NOMO-1 treated with DMSO at 0.1 percent for 48 hours (cell line): ENCODE results near the gene MAPKAPK2.

Experiments
- DNase-seq: peaks from one replicate; lab custom pipeline; 2025; ENCODE audit not compliant: unreplicated experiment; lab: John Stamatoyannopoulos, UW

Gene MAPKAPK2

DNA sequence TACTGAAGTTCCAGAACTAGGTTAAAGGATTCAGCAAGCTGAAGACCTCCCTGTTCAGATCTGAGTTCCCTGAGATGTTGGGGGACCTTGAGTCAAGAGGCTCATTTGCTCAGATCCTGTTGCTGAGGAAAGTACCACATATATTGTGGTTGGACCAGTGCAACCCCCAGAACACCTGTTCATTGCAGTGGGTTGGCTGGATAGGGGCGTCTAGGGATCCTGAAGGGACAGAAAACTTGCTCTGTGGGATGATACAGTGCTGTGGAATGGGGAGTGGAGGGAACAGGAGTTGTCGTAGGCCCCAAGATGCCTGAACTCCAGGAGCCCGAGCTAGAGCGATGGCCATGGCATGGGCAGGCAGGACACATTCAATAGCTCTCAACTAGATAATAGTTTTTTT lies 24.6 kb upstream of the MAPKAPK2 start:
- DNase-seq, result no peak

GRCh38 chr1:206661161-206661820 lies 23.4 kb upstream of the MAPKAPK2 start:
- DNase-seq, result no peak

- DNase-seq, result no peak
Observed at GRCh38 chr1:206662396-206663092, 22.2 kb upstream of the MAPKAPK2 start.

GRCh38 chr1:206663362-206663761 lies 21.3 kb upstream of the MAPKAPK2 start:
- no peak for DNase-seq

DNA sequence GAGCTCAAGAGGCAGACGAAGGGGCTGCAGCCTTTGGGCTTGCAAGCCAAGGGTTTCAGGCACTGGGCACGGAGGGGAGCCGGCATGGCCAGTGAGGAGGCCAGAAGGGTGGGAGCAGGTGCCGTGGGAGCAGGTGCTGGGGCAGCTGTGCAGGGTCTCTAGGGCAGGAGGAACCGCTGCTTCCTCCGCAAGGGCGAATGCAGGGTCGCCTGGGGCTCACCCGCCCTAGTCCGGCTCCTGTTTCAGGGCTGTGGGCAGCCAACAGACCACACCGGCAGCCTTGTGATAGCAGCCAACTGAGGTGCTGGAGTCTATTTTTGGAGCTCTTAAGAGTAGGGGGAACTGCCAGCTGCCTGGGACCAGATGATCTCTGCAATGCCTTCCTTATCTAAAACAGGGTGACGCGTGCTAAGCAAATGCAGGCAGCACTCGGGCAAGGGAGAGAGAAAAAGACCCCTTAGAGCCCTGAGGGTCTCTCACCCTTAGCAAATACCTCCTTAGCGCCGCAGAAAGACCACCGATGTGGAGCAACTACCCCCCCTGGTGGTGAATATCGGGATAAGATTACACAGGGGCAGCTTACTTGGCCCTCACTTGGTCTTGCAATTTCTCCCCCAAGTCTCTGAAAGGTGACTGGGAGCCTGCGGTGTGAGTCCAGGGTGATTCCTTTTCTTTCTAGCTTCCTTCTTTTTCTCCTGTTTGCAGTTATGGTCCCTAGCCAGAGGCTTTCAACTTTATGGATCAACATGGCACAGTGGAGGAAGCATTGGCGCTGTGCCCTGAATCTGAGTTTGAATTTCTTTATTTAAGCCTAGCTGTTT lies 20.7 kb upstream of the MAPKAPK2 start:
- peak; percentile 45 for DNase-seq

- DNase-seq, result no peak
Observed at GRCh38 chr1:206664740-206665139, 20.0 kb upstream of the MAPKAPK2 start.

DNA sequence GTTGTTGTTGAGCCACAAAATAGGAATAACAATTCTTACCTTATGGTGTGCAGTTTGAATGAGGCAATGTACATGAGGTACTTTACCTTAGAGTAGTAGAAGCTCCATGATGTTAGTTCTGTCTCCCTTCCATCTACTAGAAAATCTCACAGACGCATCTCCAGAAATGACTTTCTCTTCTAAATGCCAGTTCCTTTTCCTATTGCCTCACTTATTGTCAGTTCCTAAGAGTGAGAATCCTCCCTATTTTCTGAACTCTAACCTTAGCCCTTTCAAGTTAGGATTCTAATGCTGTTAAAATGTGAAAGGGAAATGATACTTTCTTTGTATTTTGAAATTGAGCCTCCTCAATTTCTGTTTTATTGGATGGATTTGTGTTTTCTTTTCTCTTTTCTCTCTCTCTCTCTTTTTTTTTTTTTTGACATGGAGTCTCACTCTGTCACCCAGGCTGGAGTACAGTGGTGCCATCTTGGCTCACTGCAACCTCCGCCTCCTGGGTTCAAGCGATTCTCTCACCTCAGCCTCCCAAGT lies 18.6 kb upstream of the MAPKAPK2 start:
- no peak for DNase-seq

DNA sequence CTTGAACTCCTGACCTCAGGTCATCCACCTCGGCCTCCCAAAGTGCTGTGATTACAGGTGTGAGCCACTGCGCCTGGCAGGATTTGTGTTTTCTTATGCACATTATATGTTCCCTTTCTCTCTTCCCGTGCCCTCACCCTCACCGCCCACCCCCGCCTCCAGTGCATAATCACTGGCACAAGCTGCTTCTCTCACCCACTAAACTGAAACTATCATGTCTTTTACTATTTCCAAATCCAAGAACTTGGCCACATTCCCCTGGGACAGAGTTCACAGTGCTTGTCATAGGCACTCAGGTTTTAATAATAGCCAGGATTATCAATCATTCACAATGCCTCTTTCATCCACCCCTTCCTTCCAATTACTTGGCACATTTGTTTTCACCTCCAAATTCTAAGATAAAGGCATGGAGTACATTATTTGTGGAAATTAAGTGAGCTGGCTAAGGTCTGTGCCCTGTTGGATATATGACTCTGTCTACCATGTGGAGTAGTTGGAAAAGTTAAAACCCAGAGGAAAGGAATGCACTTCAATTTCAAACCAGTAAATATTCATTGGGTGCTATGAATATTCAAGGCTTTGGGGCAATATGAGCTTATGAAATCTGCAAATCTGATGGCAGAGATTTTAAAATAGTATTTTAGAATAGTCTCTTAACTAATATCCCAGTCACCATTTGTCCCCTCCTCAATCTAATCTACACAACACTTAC lies 17.6 kb upstream of the MAPKAPK2 start:
- DNase-seq, result no peak

DNA sequence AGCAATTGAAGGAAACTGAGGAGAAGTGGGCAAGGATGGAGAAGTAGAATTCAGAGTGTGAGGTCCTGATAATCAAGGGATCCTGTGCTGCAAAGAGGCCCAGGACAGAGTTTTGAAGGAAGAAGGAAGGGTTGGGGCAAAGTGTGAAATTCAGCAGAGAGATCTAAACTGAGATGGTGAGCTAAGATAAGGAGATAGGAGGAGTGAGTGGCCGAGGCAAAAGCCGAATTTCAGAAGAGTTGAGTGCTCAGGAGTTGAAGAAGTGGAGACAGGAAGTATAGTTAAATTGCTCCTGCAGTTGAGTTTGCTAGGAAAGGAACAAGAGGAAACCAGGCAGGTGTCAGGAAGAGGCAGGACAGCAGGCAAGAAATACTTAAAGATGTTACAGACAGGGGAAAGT lies 16.4 kb upstream of the MAPKAPK2 start:
- no peak for DNase-seq

DNA sequence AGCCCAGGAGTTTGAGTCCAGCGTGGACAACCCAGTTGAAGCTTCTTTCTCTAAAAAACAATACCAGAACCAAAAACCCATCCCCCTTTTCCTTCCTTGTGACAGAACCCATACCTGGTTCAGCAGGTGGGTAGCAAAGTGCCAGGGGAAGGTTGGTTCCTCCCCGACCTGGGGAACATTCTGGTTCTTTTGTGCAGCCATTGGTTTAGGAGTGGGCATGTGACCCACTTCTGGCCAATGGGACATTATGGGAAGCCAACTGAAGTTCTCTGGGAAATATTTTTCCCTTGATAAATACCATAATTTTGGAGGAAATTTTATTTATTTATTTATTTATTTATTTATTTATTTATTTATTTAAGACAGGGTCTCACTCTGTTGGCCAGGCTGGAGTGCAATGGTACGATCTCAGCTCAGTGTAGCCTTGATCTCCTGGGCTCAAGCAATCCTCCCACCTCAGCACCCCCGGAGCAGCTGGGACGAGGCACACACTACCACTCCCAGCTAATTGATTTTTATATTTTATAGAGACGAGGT lies 15.8 kb upstream of the MAPKAPK2 start:
- DNase-seq, result no peak

DNA sequence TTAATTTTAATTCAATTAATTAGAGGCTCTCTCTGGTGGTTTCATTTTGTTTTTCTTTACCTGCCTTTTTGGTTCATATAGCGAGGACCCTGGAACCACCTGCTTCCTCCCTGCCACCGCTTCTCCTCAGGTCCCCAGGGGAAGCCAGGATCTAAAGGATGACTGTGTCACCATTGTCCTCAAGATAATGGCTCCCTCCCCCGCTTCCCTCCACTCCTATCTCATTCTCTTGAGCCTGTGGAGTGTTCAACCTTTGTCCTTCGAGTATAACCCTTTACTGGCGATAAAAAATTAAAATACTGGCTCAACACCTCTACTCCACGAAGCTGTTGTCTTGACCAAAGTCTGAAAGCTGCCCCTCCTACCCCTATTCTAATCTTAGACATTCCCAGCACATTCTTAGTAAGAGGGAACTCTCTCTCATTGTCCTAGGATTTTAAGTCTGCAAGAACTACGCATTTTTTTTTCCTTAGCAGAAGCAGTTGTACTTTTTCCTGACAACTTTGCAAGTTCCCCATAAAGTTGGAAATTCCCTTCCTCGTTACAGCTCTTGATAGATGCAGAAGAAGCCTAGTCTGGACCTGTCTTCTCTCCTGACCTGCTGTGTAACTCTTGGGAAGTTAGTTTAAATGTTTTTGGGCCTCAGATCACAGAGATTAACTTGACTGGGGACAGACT lies 12.6 kb upstream of the MAPKAPK2 start:
- no peak for DNase-seq

DNA sequence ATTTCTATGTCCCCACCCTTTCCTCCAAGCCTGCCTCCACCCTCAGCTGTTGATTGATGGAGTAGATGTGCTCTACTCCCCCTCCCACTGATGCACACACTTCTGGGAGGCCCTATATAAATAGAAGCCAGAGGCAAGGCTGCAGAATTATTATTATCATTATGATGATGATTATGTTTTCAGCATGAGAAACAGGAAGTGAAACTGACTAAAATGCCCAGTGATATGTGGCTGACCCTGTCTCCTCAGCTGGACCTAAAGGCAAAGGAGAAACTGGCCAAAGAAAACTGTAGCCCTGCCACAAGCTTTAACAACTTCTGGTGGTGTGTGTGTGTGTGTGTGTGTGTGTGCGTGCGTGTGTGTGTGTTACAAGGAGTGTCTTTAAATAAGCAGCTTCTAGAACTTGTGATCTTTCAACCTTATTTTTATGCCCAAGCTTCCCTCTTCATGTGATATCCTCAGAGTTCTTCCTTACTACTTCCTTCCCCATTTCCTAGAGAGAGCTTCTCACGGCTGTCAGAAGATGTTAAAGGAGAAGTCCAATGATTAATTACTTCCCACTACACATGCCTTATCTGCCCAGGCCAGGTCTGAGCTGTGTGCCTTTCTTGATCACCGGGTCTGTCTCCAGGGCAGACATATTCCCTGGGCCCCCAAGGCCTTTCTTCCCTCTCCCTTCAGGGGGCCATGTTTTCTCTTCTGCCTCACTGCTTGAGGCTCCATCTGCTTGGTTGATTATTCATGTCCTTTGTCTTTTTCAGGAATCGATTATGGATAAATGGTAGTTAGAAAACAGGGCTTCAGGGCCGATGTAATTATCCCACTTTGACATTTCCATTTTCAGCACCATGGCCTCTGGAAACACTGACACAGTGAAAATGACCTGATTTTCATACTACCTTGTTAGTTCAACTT lies 11.6 kb upstream of the MAPKAPK2 start:
- DNase-seq, result peak; percentile 93

DNA sequence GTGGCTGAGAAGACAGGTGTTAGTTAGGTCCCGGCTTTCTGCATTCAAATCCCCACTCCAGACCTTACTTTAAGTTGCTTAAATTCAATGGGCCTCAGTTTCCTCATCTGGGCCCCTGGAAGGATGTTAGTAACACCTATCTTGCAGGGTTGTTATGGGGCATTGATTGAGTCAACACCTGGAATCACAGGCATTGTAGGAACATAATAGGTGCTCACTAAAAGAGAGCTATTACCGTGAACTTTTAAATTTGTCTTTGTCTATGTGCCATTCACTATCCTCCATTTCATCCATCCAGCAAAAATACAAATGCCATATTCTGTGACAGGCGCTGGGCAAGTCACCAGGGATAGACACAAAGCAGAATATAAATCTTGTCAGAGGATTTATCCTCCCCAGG lies 10.5 kb upstream of the MAPKAPK2 start:
- DNase-seq, result no peak

DNA sequence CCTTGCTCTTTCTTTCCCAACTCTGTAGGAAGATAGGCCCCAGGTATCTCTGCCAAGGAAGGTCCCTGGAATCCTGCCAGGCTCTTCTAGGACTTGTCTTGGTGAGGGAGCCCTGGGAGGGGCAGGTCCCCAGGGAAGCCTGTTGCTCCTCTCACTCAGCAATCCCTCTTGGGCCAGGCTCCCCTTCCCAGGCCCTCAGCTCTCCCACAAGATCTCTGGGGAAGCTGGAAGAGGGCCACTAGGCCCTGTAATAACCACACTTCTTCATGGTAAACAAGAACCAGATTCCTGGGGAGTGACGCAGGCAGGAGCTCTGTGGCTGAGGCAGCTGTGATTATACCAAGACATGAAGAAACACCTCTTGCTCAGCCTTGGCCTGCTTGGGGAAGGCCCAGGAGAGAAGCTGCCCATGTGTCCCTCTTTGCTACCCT lies 9.9 kb upstream of the MAPKAPK2 start:
- no peak for DNase-seq

DNA sequence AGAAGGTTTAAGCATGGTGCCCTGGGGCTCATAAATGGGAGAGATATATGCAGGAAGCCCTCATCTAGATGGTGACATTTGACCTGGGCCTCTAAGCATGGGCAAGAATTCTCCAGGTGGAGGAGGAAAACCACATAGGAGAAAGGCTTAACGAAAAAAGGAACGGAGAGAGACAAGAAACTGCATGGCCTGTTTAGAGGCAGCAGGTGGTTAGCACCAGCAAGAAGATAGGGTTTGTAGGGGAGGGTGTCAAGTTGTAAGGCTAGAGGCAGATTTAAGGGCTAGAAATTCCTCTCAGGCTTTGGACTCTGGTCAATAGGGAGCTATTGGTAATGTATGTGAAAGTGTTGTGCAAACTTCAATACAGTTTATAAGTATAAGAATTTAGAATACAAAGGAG lies 8.2 kb upstream of the MAPKAPK2 start:
- DNase-seq, result no peak

DNA sequence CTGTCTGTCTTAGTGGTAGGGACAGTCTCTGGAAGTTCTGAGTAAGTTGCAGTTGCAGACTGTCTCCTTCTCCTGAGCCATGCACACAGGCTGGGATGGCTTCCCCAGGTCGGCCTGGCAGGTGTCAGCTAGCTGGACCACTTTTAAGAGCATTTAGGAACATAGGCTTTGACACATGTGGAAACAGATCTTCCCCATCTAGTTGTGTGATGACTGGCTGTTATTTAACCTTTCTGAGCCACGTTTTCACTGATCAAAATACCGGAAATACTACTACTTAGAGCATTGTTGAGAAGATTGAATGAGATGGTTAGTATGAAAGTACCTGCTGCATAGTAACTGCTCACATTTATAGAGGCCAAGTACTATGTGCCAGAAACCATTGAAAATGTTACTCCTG lies 6.2 kb upstream of the MAPKAPK2 start:
- no peak for DNase-seq

DNA sequence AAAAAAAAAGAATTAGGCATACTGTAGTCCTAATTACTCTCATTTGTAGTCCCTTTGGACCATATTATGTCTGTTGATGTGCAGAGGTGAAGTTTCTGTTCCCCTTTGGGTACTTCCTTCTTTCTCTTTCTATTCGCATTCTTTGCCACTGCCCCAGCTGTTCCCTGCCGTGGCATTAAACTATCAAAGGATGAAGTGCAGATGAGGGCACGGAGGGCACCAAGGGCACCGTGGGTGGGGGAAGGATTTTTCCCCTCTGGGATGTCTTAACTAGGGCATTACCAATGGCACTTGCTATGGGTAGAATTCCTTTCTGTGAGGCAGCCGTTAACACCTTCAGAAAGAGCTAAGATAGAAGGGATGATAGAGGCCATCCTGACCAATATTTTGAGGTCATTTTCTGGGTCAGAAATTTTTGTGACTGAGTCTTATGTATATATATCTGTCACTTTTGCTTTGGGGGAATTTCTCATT lies 4.9 kb upstream of the MAPKAPK2 start:
- DNase-seq, result peak; percentile 89

GRCh38 chr1:206680279-206680678 lies 4.4 kb upstream of the MAPKAPK2 start:
- DNase-seq, result no peak

DNA sequence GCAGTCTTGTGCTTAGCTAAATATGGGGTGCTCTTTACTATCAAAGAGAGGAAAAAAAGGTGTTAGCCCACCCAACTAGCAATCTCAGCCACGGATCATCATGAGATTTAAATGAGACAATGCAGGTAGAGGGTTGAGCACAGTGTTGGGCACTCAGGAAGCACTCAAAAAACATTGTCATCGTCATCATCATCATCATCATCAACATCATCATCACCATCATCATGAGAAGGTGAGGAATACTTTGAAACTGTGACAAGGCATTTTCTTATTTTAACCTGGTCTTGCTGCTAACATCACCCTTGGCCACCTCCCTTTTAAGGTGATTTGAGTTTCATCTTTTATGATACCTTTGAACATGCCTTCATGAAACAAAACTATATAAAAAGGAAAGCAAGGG lies 3.3 kb upstream of the MAPKAPK2 start:
- no peak for DNase-seq
